ENCODE data around the gene ZNF785.
A peak's percentile ranks its signal among the peaks of the same experiment; 100 is the strongest.
"Not testable (repeated sequence)": the region's sequence is repeated elsewhere in the genome, so short reads cannot be mapped to it uniquely, and the experiment has no call there.

The ZNF785 gene

GRCh38 chr16:30602616-30603277 lies 17.2 kb upstream of the ZNF785 start:
- DNase-seq (ENCODE audit: low spot score): no peak

- DNase-seq (ENCODE audit: low spot score): no peak
Observed at GRCh38 chr16:30601966-30602365, 16.5 kb upstream of the ZNF785 start.

GRCh38 chr16:30600929-30601328 lies 15.4 kb upstream of the ZNF785 start:
- DNase-seq (ENCODE audit: low spot score): no peak

- no peak for DNase-seq (ENCODE audit: low spot score)
Observed at GRCh38 chr16:30600215-30600614, 14.7 kb upstream of the ZNF785 start.

GRCh38 chr16:30592871-30593270 lies 7.4 kb upstream of the ZNF785 start:
- DNase-seq (ENCODE audit: low spot score): no peak

- not testable (repeated sequence) for DNase-seq (ENCODE audit: low spot score)
Observed at GRCh38 chr16:30590869-30591268, 5.4 kb upstream of the ZNF785 start.

- not testable (repeated sequence) for DNase-seq (ENCODE audit: low spot score)
Observed at GRCh38 chr16:30589582-30589981, 4.1 kb upstream of the ZNF785 start.

GRCh38 chr16:30588651-30589050 lies 3.2 kb upstream of the ZNF785 start:
- no peak for DNase-seq (ENCODE audit: low spot score)

GRCh38 chr16:30585022-30585399 lies 486 bp downstream of the ZNF785 start:
- DNase-seq (ENCODE audit: low spot score): no peak

GRCh38 chr16:30582611-30583340 lies 2.7 kb downstream of the ZNF785 start:
- DNase-seq (ENCODE audit: low spot score): no peak

GRCh38 chr16:30581457-30581856 lies 4.0 kb downstream of the ZNF785 start:
- no peak for DNase-seq (ENCODE audit: low spot score)

- DNase-seq (ENCODE audit: low spot score): no peak
Observed at GRCh38 chr16:30574678-30575077, 10.8 kb downstream of the ZNF785 start.

- peak; percentile 98 for DNase-seq (ENCODE audit: low spot score)
Observed at GRCh38 chr16:30571445-30572322, 13.8 kb downstream of the ZNF785 start, which contains the start of gene ZNF688. ZNF688 (minus strand) TSS chr16:30571714; CDS start chr16:30571629, 85 bp downstream.

GRCh38 chr16:30570636-30571444 lies 14.7 kb downstream of the ZNF785 start:
- DNase-seq (ENCODE audit: low spot score): no peak

- DNase-seq (ENCODE audit: low spot score): no peak
Observed at GRCh38 chr16:30569746-30570635, 15.5 kb downstream of the ZNF785 start.

GRCh38 chr16:30569281-30569680 lies 16.2 kb downstream of the ZNF785 start:
- no peak for DNase-seq (ENCODE audit: low spot score)

GRCh38 chr16:30567991-30568638 lies 17.4 kb downstream of the ZNF785 start:
- peak; percentile 64 for DNase-seq (ENCODE audit: low spot score)

- DNase-seq (ENCODE audit: low spot score): no peak
Observed at GRCh38 chr16:30567160-30567990, 18.1 kb downstream of the ZNF785 start.

- no peak for DNase-seq (ENCODE audit: low spot score)
Observed at GRCh38 chr16:30566531-30566930, 19.0 kb downstream of the ZNF785 start.

Data from HuH-7 (cell line).